Ovary (tissue), 9 donors: ENCODE results near the gene TMUB1. TPM values are rescaled to one million over a fixed set of nuclear protein-coding genes. Genes with fewer than 3 reads are reported as not detected.

Source experiments
- DNase-seq, 5 donors: peaks; one replicate each; pipeline ENCODE4 v3.0.0-alpha.2; 2019 to 2020
- H3K27ac ChIP-seq, 2 donors: fragments of 200-600 bp; one replicate each; pipeline versions ENCODE4 v1.5.1 to v1.8.0; 2019 to 2022
- H3K27me3 ChIP-seq: fragments of 200-600 bp; one replicate; pipeline ENCODE4 v1.8.0; 2022
- H3K36me3 ChIP-seq: fragments of 200-600 bp; sonication (generic); one replicate; pipeline ENCODE4 v1.5.1; 2019
- H3K4me1 ChIP-seq: one replicate; pipeline ENCODE4 v1.8.1; 2013; ENCODE audit warnings: mild to moderate bottlenecking, moderate library complexity; ENCODE audit not compliant: insufficient read depth
- H3K4me3 ChIP-seq: fragments of 200-600 bp; sonication (generic); one replicate; pipeline ENCODE4 v1.5.1; 2017
- H3K9me3 ChIP-seq, 2 donors: fragments of 200-600 bp in 1 of 2; sonication (generic) in 1 of 2; one replicate each; pipeline versions ENCODE4 v1.5.1 to v1.8.1; 2013 to 2019; ENCODE audit warnings: mild to moderate bottlenecking in 1 of 2, moderate library complexity in 1 of 2
- EP300 ChIP-seq: sonication (generic); formaldehyde crosslinking; IDR thresholded peaks from one replicate; pipeline ENCODE4 v1.6.1; 2017; ENCODE audit warnings: antibody characterized with exemption
- POLR2A ChIP-seq: fragments of 450-650 bp; IDR thresholded peaks from one replicate; pipeline ENCODE4 v1.6.1; 2017; ENCODE audit warnings: antibody characterized with exemption, mild to moderate bottlenecking, moderate library complexity
- WGBS, 3 donors: extraction: QIAGEN DNeasy Blood & Tissue Kit in 1 of 3; methylation state at CpG; one replicate each; pipeline versions ENCODE4 v1.1.5 to v1.1.7; 2013 to 2017; 5-methylcytosine and 5-hydroxymethylcytosine counted together
- intact Hi-C, 4 donors: fragments of 100-400 bp; cut with DNase I; formaldehyde crosslinking; loops; one replicate each; pipeline versions ENCODE4 v1.11.0 to v1.15.1; 2022 to 2023
- polyA plus RNA-seq, 2 donors: library from polyadenylated mRNA; stranded (reverse); fragments of 200-250 nt in 1 of 2; fragments of 350-450 nt in 1 of 2; fragmentation: Illumina TruSeq in 1 of 2; extraction: RNeasy Lipid Tissue Mini Kit (QIAGEN cat#74804) in 1 of 2; gene quantifications; one replicate each; pipeline ENCODE4 v1.2.3, GENCODE V29; 2013 to 2014
- total RNA-seq, 7 donors: library from RNA; depleted of rRNA in 2 of 7; stranded (reverse); fragments of >200 nt in 2 of 7; fragmentation: NEBNext Ultra II Directional in 3 of 7; extraction: Animal tissue kit (Norgen Biotek cat#: 25700) in 3 of 7; gene quantifications; one replicate each; pipeline versions ENCODE4 v1.1.0 to v1.2.4, GENCODE V29; 2016 to 2023
- TF ChIP-seq, protein P1 (sequence below), 3 donors: fragments of 450-650 bp in 2 of 3; fragments of 200-600 bp in 1 of 3; IDR thresholded peaks; one replicate each; pipeline versions ENCODE4 v1.5.1 to v1.8.0; 2016 to 2022; ENCODE audit warnings: antibody characterized with exemption in 3 of 3, mild to moderate bottlenecking in 1 of 3
- donor health status: DM: no; HTN: no; CAD: no; lungs with moderate emphysema.
- donor health status: DM: no; HTN: no; CAD: no.
- donor health status: Bipolar disorder and iron deficiency.
- donor health status: DM: yes; HTN: yes; CAD: no.
- donor health status: DM: no; HTN: no; CAD: no.
- donor health status: DM: yes; HTN: yes; CAD: no.

TMUB1 gene
- total and polyA plus RNA-seq, 9 donors: 1.9 to 40.3 (median 28.8) TPM

DNA sequence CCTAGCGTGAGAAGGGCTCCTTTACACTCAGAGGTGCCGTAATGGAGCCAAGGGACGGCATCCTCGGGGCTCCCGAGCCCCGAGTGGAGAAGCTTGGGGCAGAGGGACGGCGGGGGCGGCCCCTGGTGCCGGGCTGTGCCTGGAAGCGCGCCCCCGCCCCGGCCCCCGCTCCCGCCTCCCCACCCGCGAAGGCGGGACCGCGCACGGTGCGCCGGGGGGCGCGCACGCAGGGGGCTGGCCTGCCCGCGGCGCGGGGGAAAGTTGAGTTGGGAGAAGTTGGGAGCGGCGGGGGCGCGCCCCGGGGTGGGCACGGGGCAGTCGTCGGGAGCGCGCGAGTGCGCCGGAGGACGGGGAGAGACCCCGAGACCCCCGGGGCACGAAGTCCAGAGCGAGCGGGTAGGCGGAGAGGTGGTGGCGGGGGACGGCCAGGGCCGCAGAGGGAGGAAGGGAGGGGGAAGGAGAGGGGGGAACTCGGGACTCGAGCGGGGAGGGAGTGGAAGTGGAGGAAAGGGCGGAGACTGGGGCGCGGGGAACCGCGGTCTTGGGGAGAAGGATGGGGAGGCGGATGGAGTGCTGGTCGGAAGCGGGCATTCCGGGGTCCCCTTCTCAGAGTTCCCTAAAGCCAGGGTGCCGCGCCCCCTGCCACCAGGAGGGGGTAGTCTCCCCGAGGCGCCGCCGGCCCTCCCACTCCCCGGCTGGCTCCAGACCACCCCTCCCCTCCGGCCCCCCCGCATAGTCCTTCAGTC is 23.8 kb downstream of the TMUB1 start, which contains the start of gene SLC4A2:
Gene SLC4A2, plus strand, starts transcription at position 223 of the 746 bp plus-strand sequence. CDS start 2,399 bp downstream, outside the sequence.
- 0 to 1% (median 1%) methylated on average over 45 to 75 of the region's 75 CpGs for WGBS, 3 donors
- TF ChIP-seq POLR2A: peak; percentile 37
- TF ChIP-seq EP300: no peak
- TF ChIP-seq, protein P1, sequence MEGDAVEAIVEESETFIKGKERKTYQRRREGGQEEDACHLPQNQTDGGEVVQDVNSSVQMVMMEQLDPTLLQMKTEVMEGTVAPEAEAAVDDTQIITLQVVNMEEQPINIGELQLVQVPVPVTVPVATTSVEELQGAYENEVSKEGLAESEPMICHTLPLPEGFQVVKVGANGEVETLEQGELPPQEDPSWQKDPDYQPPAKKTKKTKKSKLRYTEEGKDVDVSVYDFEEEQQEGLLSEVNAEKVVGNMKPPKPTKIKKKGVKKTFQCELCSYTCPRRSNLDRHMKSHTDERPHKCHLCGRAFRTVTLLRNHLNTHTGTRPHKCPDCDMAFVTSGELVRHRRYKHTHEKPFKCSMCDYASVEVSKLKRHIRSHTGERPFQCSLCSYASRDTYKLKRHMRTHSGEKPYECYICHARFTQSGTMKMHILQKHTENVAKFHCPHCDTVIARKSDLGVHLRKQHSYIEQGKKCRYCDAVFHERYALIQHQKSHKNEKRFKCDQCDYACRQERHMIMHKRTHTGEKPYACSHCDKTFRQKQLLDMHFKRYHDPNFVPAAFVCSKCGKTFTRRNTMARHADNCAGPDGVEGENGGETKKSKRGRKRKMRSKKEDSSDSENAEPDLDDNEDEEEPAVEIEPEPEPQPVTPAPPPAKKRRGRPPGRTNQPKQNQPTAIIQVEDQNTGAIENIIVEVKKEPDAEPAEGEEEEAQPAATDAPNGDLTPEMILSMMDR (IDR thresholded peaks at IDR 0.05): peak in 2 of 3 donors; percentile 26 to 37
- H3K4me1 ChIP-seq: peaks cover 25% of the 10 kb centered on the region

DNA sequence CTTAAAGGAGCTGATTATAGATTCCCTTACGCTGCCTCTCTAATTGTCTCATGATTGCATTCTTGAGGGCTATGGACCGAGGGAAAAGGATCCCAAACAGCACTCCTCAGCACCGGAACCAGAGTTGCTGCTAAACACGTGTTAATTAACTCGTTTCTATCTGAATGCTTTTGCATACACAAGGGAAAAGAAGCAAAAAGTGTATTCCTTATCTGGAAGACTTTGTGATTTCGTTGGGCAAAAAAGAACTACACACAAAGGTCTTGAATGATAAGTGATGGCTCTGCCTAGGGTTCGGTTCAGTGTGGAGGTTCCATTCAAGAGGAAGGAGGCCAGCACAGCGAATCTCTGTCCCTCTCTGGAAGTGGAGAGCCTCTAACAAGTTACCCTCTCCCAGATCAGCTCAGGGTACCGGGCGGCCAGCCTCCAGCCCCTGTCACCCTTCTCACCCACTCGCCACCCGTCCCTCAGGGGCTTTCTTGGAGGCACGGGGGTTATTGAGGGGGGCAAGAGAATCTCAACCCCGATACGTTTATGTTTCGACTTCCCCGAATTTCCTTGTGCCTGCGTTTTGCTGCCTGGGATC is 24.4 kb downstream of the TMUB1 start:
- TF ChIP-seq, protein P1 (IDR thresholded peaks at IDR 0.05): no peak
- no peak for TF ChIP-seq EP300
- no peak for TF ChIP-seq POLR2A
- Histone ChIP-seq H3K4me3 (peak overlapping the region; percentile 81), H3K27me3 (no peaks in the 10 kb centered on the region), H3K9me3 (no peaks in the 10 kb centered on the region), H3K4me1 (peaks cover 25% of the 10 kb centered on the region), H3K36me3 (no peaks in the 10 kb centered on the region), H3K27ac (peak overlapping the region; percentile 88 to 97)
- DNase-seq: no peak
- WGBS, 3 donors: 3 to 6% (median 4%) methylated on average over 18 of the region's 18 CpGs
- intact Hi-C loops: no loop called here

More for the DNA sequence above, 23.8 kb downstream of the TMUB1 start, which contains the start of gene SLC4A2:
- Histone ChIP-seq H3K27ac (peak within 1 kb of the TSS; percentile 88 to 97), H3K9me3 (no peaks in the 10 kb centered on the region), H3K4me3 (peak within 1 kb of the TSS; percentile 81), H3K36me3 (no peaks in the 10 kb centered on the region), H3K27me3 (no peaks in the 10 kb centered on the region)
- DNase-seq: peak; percentile 82 to 91 (median 87)
- intact Hi-C loops: loop anchor here in 1 of 4 donors (2.0 kb wide), 1 partner anchor 23 kb away; the partner anchor contains the start of gene TMUB1

DNA sequence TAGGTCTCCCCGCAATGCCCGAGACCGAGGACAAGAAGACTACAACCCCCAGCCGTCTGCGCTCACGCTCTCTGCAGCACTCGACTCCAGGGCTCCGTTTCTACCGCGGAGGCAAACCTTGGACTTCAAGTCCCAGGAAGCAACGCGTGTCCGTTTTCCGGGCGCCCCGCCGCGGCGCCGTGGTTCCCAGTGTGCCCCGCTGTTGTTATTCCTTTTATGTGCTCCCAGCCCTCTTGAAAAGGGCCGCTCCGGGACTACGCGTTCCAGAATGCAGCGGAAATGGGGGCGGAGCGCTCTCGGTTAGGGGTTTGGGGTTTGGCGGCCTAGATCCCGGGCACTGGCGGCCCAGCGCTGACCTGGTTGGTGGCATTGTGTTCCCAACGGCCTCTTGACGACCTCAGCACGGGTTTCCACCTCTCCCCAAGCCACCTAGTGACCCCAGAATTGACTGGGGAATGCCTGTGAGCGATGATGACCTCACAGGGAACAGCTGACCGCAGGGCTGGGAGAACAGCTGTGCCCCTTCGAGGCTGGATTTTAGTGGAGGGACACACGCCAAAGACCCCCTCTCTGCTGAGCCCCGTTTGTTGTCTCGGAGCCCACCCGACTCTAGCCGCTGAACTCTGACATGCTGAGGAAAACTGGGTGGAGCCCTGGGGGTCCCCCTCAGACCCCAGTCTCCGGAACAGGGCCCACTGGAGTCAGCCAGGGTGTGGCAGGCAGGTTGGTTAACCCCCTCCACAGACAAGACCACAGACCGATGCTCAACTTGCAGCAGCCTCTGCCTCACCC is 25.1 kb downstream of the TMUB1 start:
- H3K4me3 ChIP-seq: peak overlapping the region; percentile 81
- intact Hi-C loops: no loop called here
- H3K27me3 ChIP-seq: no peaks in the 10 kb centered on the region
- no peaks in the 10 kb centered on the region for H3K36me3 ChIP-seq
- peak; percentile 97 to 99 (median 97) for DNase-seq
- peak overlapping the region; percentile 87 to 97 for H3K27ac ChIP-seq
- TF ChIP-seq POLR2A: peak; percentile 71
- TF ChIP-seq, protein P1 (IDR thresholded peaks at IDR 0.05): no peak
- H3K9me3 ChIP-seq: no peaks in the 10 kb centered on the region
- H3K4me1 ChIP-seq: peaks cover 24% of the 10 kb centered on the region
- 0 to 1% (median 0%) methylated on average over 41 to 46 of the region's 46 CpGs for WGBS, 3 donors

DNA sequence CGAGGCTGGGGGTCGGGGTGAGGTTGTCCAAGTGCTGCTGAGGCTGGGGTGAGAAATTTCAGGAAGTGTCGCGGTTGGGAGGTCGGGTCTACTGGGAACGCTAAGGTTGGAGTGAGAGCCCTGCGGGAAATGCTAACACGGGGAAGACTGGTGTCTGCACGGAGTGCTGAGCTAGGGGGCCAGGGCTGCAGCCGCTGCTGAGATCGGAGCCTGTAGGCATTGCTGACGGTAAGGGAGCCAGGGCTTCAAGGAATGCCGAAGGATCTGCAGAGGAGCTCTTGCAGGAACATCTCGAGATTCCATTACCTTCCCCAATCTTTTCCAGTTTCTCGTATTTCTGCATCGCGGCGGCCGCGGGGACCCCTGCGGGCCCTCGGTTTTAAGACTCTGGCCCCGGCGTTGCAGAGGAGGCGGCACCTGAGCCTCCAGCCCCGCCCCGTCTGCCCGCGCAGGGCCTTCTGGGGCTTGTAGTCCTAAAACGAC is 25.7 kb downstream of the TMUB1 start, which contains the start of gene CDK5:
Gene CDK5, minus strand, starts transcription at position 392 of the 483 bp plus-strand sequence. Its CDS starts 49 bp downstream, at position 343.
- peaks cover 23% of the 10 kb centered on the region for H3K4me1 ChIP-seq
- H3K27ac ChIP-seq: peak within 1 kb of the TSS; percentile 87 to 97
- H3K36me3 ChIP-seq: no peaks in the 10 kb centered on the region
- no peaks in the 10 kb centered on the region for H3K27me3 ChIP-seq
- WGBS, 3 donors: 0 to 1% (median 1%) methylated on average over 30 of the region's 30 CpGs
- TF ChIP-seq POLR2A (no peak), EP300 (no peak)
- H3K9me3 ChIP-seq: no peaks in the 10 kb centered on the region
- DNase-seq: no peak
- intact Hi-C loops: no loop called here
- peak within 1 kb of the TSS; percentile 81 for H3K4me3 ChIP-seq
